IPS DF 6.9 (cell line): ENCODE results near the gene COG6.

ENCODE experiments used
- DNase-seq: peaks from one replicate; pipeline ENCODE4 v3.0.0-alpha.2; 2013; ENCODE audit warnings: low read depth, low spot score
- H3K27ac ChIP-seq: one replicate; pipeline ENCODE4 v1.5.1; 2013; ENCODE audit warnings: low read length, control low read depth
- H3K27me3 ChIP-seq: 2 replicates; pipeline ENCODE4 v1.6.1; 2013; ENCODE audit warnings: mild to moderate bottlenecking, low read length; ENCODE audit not compliant: control insufficient read depth, insufficient read depth
- H3K36me3 ChIP-seq: 2 replicates; pipeline ENCODE4 v1.6.1; 2013; ENCODE audit warnings: low read length; ENCODE audit not compliant: control insufficient read depth, insufficient read depth
- H3K4me1 ChIP-seq: 2 replicates; pipeline ENCODE4 v1.6.1; 2013; ENCODE audit warnings: low read length; ENCODE audit not compliant: control insufficient read depth, insufficient read depth
- H3K4me3 ChIP-seq: 2 replicates; pipeline ENCODE4 v1.5.1; 2013; ENCODE audit warnings: mild to moderate bottlenecking, low read length
- H3K9me3 ChIP-seq: 2 replicates; pipeline ENCODE4 v1.6.1; 2013; ENCODE audit warnings: low read length, inconsistent platforms; ENCODE audit not compliant: control insufficient read depth, insufficient read depth
- WGBS: extraction: QIAGEN DNeasy Blood & Tissue Kit; methylation state at CpG from one replicate; pipeline ENCODE4 v1.1.7; 2013; ENCODE audit warnings: mixed read lengths, missing lambda C conversion rate; ENCODE audit not compliant: insufficient read length, insufficient coverage; 5-methylcytosine and 5-hydroxymethylcytosine counted together

The COG6 gene

GRCh38 chr13:39768962-39769361, 113.5 kb downstream of the COG6 start:
- Histone ChIP-seq H3K36me3 (no peaks in the 10 kb centered on the region), H3K27me3 (no peaks in the 10 kb centered on the region), H3K4me3 (no peak overlapping the region), H3K27ac (no peak overlapping the region), H3K4me1 (peaks cover 3% of the 10 kb centered on the region), H3K9me3 (no peaks in the 10 kb centered on the region)
- no peak for DNase-seq

DNA sequence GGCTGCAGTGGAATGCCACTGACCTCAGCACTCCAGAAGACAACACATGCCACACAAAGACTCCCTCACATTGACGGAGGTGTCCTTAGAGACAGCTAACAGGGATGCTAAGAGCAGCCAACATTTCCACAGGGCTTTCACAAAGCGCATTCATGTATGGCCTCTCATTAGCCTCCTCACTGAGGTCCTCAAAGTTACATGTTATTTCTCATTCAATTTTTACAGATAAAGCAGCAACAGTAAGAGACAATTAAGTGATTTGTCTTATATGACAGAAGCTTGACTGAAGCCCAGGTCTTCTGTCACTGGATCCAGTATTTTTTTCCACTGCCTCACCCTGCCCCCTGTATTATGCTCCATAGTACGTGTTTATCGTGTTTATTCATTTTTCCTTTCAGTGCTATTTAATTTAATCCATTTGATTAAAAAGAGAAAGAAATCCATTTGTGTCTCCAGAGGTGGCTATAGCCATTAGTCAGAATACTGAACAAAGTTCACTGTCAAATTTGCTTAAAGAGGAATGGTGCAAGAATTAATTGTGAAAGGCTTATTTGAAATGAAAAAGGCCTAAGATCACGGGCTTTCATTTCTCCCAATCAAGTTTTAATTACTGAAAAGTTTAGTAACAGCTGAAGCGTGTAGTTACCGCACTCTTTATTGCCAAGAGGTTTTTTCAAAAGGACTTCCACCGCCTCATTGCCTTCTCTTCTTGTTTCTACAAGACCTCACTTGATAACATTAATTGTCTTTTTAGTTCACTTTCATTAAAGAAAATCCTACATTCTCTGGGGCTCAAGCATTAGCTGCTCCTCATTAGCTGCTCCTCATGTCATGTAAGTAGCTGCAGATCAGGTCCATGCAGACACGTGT, 115.0 kb downstream of the COG6 start:
- Histone ChIP-seq H3K36me3 (no peaks in the 10 kb centered on the region), H3K4me3 (no peak overlapping the region), H3K4me1 (peaks cover 3% of the 10 kb centered on the region), H3K9me3 (no peaks in the 10 kb centered on the region), H3K27ac (no peak overlapping the region), H3K27me3 (no peaks in the 10 kb centered on the region)
- no CpG with 5 or more reads among the region's 9 CpGs for WGBS
- no peak for DNase-seq

DNA sequence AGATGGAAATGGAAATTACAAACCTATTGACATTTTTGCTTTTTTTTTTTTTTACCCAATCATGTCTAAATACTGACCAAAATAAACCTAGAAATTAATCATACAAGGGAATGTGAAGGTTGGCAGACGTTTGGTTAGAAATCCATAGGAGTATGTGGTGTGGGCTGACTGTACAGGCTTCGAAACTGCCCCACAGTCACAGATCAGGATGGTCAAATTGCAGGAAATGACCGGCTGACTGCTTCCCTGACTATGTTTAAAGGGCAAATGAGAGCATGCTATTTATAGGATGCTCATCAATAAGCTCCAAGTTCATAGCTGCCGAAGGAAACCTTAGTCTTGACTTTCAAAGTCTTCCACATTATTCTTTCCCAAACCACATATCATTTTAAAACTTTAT, 118.4 kb downstream of the COG6 start:
- WGBS, result no CpG with 5 or more reads among the region's 4 CpGs
- DNase-seq, result no peak
- no peaks in the 10 kb centered on the region; the same call in 1 of the 2 replicates for H3K9me3 ChIP-seq

GRCh38 chr13:39776439-39776838, 121.0 kb downstream of the COG6 start:
- Histone ChIP-seq H3K4me3 (no peak overlapping the region), H3K36me3 (no peaks in the 10 kb centered on the region), H3K4me1 (no peaks in the 10 kb centered on the region), H3K27ac (no peak overlapping the region), H3K9me3 (no peaks in the 10 kb centered on the region; the same call in 1 of the 2 replicates), H3K27me3 (no peaks in the 10 kb centered on the region)
- WGBS, result no CpG with 5 or more reads among the region's 3 CpGs
- no peak for DNase-seq

More for the DNA sequence above, 118.4 kb downstream of the COG6 start:
- Histone ChIP-seq H3K36me3 (no peaks in the 10 kb centered on the region), H3K27me3 (no peaks in the 10 kb centered on the region), H3K27ac (no peak overlapping the region), H3K4me3 (no peak overlapping the region), H3K4me1 (no peaks in the 10 kb centered on the region)

DNA sequence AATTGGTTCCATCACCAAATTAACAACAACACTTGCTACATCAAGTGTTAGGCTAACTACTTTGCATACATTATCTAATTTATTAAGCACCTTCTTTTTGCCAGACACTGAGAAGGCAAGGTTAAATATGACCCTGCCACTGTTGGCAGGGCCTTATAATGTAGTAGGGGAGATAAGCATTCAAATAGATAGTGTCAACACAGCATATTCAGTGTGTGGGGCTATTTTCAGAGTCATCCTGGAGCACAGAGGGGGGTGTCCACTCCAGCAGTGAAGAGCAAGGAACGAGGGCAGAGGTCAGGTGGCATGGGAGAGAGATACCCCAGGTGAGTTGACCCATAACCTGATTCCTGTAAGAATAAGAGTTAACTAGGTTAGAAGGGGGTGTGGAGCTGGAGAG, 121.6 kb downstream of the COG6 start:
- Histone ChIP-seq H3K27me3 (no peaks in the 10 kb centered on the region), H3K27ac (no peak overlapping the region), H3K36me3 (no peaks in the 10 kb centered on the region), H3K4me1 (no peaks in the 10 kb centered on the region), H3K4me3 (no peak overlapping the region), H3K9me3 (no peaks in the 10 kb centered on the region; the same call in 1 of the 2 replicates)
- WGBS, result no CpG with 5 or more reads among the region's 1 CpG
- no peak for DNase-seq

GRCh38 chr13:39777527-39778061, 122.1 kb downstream of the COG6 start:
- Histone ChIP-seq H3K4me3 (no peak overlapping the region), H3K4me1 (no peaks in the 10 kb centered on the region), H3K9me3 (no peaks in the 10 kb centered on the region; the same call in 1 of the 2 replicates), H3K27ac (no peak overlapping the region), H3K36me3 (no peaks in the 10 kb centered on the region), H3K27me3 (no peaks in the 10 kb centered on the region)
- DNase-seq, result no peak
- no CpG with 5 or more reads among the region's 2 CpGs for WGBS

- Histone ChIP-seq H3K36me3 (no peaks in the 10 kb centered on the region), H3K27me3 (no peaks in the 10 kb centered on the region), H3K4me3 (no peak overlapping the region), H3K4me1 (no peaks in the 10 kb centered on the region), H3K27ac (no peak overlapping the region), H3K9me3 (no peaks in the 10 kb centered on the region; the same call in 1 of the 2 replicates)
- no CpG with 5 or more reads among the region's 8 CpGs for WGBS
- DNase-seq, result no peak
Measured at GRCh38 chr13:39779337-39780265, 124.1 kb downstream of the COG6 start.

- H3K36me3 ChIP-seq, result no peaks in the 10 kb centered on the region
- WGBS, result no CpG with 5 or more reads among the region's 6 CpGs
Measured at GRCh38 chr13:39780711-39781110, 125.2 kb downstream of the COG6 start.

DNA sequence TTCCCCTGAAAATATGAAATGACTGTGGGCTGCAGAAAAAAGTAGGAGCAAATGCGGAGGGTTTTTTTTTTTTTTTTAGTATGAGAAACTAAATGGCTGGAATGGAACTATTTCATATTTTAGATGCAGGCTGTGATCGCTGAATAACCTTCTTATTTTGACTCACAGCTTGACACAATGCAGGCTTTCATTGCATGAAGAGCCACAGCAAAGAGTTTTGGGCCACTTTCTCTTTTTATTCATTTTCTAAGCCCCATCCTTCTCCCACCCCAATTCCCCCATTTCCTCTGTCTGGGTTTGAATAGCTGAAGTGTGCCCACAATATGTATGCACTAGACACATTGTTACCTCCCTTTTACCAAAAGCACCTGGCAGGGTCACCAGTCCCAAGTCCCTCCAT, 125.9 kb downstream of the COG6 start:
- H3K4me1 ChIP-seq, result no peaks in the 10 kb centered on the region
- H3K4me3 ChIP-seq, result no peak overlapping the region
- H3K36me3 ChIP-seq, result no peaks in the 10 kb centered on the region
- H3K27me3 ChIP-seq, result no peaks in the 10 kb centered on the region
- DNase-seq, result no peak
- no CpG with 5 or more reads among the region's 2 CpGs for WGBS
- no peak overlapping the region for H3K27ac ChIP-seq
- H3K9me3 ChIP-seq, result no peaks in the 10 kb centered on the region; the same call in 1 of the 2 replicates

More at GRCh38 chr13:39780711-39781110, 125.2 kb downstream of the COG6 start:
- Histone ChIP-seq H3K27ac (no peak overlapping the region), H3K27me3 (no peaks in the 10 kb centered on the region), H3K9me3 (no peaks in the 10 kb centered on the region; the same call in 1 of the 2 replicates), H3K4me3 (no peak overlapping the region), H3K4me1 (no peaks in the 10 kb centered on the region)
- no peak for DNase-seq

GRCh38 chr13:39783051-39783450, 127.6 kb downstream of the COG6 start:
- no peak for DNase-seq
- Histone ChIP-seq H3K27ac (no peak overlapping the region), H3K27me3 (no peaks in the 10 kb centered on the region), H3K36me3 (no peaks in the 10 kb centered on the region), H3K4me3 (no peak overlapping the region), H3K9me3 (no peaks in the 10 kb centered on the region), H3K4me1 (no peaks in the 10 kb centered on the region)
- WGBS, result no CpG with 5 or more reads among the region's 1 CpG
